Hematopoietic multipotent progenitor cell treated with erythropoietin and hydrocortisone succinate and interleukin-3 and kit ligand, for 6 days (in vitro differentiated cells): ENCODE data around the gene INTS6.
"Not testable (repeated sequence)": the region's sequence is repeated elsewhere in the genome, so short reads cannot be mapped to it uniquely, and the experiment has no call there.

Source experiments
- DNase-seq: peaks from one replicate; pipeline ENCODE4 v3.0.0-alpha.2; 2015

Gene INTS6

GRCh38 chr13:51453959-51454703, 1.3 kb upstream of the INTS6 start:
- no peak for DNase-seq

DNA sequence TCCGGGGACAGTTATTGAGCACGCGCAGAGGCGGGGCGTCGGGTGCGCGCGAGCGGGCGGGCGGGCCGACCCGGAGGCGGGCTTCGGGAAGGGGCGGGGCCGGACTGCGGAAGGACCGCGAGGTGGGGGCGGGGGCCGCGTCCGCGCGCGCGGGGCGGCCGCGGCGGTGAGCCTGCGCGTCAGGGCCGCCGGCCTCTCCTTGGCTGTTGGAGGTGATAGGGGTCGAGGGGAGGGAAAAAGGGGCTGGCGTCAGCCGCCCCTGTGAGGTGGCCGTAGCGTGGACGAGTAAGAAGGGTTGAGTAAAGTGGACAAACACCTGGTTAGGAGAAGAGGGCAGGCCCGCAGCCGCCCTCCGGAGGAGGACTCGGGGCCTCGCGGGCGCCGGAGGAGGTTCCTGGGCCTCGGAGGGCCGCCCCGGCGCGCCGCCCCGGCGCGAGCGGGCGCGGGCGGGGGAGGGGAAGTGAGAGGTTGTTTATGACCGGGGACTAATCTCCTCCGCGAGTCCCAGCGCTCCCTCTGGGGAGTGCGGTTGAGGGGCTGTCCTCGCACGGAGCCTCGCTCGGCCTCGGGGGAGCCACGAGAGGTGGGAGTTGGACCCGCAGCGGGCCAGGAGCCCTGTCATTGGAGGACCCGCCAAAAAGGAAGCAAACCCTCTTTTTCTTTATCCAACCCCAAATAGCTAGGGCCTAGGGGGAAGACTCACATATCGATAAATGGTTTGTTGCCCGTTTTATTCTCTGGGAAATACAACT, 547 bp upstream of the INTS6 start:
- DNase-seq: peak; percentile 86

GRCh38 chr13:51451467-51452360, 1.1 kb downstream of the INTS6 start:
- peak; percentile 88 for DNase-seq

DNA sequence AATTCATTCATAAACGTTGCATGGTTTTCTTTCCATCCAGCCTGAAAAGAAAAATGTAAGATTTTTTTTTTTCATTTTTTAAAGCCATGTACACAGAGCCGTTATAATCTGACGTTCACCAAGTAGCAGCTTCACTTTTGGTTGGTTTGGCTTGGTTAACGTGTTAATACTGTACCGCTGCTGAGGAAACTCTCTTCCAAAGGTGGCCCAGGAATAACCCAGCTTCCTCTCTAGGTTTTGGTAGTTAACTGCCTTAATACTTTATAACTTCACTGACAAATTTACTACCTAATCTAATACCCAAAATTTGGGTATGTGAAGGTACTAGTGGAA, 1.7 kb downstream of the INTS6 start:
- no peak for DNase-seq

- DNase-seq: no peak
Observed at GRCh38 chr13:51449018-51449417, 3.8 kb downstream of the INTS6 start.

- peak; percentile 49 for DNase-seq
Observed at GRCh38 chr13:51444922-51445321, 7.9 kb downstream of the INTS6 start.

DNA sequence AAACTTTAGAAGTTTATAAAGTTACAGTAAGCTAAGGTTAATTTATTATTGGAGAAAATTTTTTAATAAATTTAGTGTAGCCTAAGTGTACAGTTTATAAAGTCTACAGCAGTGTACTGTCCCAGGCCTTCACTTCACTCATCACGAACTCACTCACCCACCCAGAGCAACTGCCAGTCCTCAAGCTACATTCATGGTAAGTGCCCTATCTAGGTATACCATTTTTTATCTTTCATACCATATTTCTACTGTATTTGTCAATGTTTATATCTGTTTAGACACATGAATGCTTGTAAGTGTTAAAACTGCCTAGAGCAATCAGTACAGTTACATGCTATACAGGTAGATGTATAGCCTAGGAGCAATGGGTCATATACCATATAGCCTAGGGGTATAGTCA, 12.5 kb downstream of the INTS6 start:
- DNase-seq: peak; percentile 81

DNA sequence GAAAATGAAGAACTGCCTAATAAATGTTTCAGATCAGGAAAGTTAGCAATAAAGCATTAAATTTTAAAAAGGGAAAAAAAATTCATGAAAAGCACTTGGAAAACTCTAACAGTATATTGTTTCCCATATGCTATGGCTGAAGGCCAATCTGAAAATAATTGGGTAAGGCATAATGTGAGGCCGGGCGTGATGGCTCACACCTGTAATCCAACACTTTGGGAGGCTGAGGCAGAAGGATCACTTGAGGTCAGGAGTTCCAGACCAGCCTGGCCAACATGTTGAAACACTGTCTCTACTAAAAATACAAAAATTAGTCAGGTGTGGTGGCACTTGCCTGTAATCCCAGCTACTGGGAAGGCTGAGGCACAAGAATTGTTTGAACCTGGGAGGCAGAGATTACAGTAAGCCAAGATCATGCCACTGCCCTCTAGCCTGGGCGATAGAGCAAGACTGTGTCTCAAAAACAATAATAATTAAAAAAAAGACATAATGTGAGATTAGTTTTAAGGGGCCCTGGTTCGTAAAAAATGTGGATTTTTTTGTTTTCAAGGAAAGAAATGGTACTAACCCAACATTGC, 15.2 kb downstream of the INTS6 start:
- DNase-seq: no peak

- peak; percentile 74 for DNase-seq
Observed at GRCh38 chr13:51435002-51435578, 17.7 kb downstream of the INTS6 start.

DNA sequence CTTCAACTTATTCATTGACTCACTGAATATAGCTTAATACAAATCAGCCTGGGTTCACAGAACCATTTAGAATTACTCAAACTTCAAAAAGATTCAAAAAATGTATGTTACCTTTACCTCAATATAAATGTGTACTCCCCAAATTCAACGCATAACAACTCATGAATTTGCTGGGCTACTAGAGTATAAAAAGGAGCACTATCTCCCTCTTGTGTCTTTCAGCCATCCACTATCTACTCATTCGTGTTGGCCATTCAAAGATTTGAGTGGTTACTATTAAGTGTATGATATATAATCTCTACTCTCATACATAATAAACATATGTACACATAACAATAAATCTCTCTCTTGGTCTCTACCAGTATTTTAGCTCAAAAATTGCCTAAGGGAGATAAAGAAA, 20.3 kb downstream of the INTS6 start:
- DNase-seq: no peak

DNA sequence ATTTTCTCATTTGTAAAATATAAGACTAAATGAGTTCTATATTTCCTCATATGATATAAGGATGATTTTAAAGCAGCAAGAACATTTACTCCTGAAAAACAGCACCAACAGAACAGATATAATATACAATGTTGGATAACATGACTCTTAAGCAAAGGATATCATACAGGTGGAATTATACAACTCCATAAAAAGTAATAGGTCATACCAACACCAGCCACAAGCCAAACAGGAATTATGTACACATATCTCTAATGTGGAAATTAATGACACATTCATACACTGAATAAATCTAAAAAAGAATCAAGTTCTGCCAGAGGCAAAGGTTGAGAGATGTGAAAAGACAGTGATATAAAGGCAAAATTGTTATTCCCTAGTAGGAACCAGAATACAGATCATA, 25.9 kb downstream of the INTS6 start:
- no peak for DNase-seq

DNA sequence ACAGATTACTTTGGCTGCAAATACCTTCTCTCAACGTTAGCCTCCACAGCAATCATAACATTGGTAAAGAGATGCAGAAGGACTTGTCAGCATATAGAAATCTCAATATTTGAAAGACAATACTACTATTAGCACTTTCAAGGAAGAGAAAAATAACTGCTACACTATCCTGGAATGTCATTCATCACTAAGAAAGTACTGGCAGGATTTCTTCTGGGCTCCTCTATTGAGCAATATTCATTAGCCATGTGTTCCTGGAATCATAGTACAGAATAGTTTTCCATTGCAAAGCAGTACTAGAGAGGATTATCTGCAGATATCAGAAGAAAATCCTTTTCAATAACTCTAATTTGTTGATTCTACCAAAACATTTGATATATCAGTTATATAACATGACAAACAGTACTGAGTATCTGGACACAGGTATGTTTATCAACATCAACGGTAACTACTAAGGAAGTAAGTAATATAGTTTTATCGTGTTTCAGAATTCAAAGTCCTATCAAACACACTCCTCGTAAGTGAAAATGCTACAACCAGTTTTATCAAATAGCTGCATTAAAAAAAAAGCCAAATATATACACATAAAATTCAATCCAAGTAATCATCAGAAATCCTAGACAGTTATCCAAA, 27.3 kb downstream of the INTS6 start:
- no peak for DNase-seq

DNA sequence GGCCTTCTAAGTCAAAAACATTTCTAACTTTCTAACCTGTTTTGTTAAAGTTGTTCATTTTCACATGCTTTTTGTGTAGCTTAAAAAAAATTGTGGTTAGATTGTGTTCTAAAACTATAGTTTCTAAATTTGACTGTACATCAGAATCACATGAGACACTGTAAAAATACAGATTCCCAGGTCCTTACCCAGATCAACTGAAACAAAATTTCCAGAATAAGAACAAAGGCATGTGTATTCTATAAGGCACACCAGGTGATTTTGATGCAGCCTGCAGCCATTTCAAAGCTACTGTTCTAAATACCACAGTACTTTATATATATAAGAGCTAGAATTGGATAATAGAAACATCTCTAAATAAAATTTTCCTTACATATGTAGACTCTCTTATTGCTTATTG, 29.1 kb downstream of the INTS6 start:
- no peak for DNase-seq

DNA sequence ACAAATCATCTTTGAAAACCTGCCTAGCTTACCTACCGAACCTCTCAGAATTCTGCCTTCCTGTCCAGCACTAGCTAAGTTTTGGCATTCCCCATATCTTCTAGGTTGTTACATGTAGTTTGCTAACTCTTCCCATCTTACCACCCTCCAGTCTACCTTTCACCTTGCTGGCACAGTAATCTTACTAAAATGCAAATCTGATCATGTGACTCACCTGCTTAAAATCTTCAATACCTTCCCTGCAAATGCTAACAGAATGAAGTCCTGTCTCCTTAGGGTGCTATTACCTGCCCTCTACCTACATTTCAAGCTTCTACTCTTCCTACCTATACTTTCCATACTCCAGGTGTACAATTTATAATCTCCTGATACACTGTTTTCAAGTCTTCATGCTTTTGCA, 30.4 kb downstream of the INTS6 start:
- DNase-seq: no peak

DNA sequence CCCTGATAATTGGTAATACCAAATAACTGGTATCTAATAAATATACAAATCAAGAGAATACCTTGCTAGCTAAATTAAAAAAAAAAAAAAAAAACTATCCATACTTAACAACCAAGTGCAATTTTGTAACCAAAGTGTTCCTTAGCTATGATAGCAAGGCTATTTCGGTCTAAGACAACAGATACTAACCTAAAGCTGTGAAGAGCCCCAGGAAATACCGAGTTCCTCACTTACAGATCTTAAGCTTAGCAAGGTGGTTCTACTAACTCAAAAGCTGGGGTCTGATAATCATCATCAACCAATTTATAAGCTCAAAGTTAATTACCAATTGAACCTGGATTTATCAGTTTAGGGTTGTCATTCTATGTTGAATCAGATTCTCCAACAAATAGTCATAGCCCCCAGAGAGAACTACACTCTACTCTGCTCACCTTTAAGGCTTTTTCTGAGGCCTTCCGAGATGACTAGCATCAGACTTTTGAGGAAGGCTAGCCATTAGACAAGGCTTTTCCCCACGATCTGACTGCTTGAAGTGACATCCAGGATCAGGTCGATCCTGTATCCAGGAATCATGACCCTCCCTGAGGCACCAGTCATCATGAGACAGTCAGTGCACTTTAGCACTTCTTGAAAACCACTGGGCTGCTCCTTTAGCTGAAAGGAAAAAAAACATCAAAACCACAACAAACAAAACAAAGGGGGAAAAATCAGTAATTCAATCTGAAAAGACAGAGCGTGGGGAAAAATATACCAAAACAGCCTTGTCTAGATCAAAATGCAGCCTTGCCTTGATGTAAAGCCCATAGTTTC, 31.9 kb downstream of the INTS6 start:
- DNase-seq: no peak

- DNase-seq: no peak
Observed at GRCh38 chr13:51419001-51419636, 33.7 kb downstream of the INTS6 start.

DNA sequence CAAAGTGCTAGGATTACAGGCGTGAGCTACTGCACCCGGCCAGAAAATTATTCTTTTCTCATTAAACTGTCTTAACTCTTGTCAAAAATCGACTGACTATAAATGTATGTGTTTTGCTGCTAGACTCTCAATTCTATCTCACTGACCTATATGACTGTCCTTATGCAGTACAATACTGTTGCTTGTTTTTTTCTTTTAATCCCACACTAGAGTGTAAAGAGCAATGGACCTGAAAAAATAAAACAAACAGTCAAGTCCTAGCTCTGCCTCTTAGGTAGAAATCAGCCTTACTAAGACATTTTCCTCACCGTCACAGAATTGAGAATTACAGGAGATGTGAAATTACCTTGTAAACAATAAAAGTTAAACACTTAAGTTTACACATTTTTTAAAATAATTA, 35.1 kb downstream of the INTS6 start:
- no peak for DNase-seq

DNA sequence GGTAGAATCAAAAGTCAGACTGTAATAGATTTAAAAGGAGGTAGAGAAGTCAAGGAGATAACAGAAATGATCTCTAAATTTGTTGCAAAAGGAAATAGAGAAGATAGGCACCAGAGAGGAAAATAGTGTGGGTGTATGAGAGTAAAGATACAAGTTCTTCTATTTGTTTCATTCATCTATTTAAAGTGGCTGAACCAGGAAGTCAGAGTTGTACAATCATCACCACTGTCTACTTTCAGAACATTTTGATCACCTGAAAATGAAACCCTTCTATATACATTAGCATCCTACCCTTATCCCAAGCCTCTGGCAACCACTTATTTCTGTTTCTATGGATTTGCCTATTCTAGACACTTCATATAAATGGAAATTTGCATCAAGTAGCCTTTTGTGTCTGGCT, 36.7 kb downstream of the INTS6 start:
- no peak for DNase-seq

DNA sequence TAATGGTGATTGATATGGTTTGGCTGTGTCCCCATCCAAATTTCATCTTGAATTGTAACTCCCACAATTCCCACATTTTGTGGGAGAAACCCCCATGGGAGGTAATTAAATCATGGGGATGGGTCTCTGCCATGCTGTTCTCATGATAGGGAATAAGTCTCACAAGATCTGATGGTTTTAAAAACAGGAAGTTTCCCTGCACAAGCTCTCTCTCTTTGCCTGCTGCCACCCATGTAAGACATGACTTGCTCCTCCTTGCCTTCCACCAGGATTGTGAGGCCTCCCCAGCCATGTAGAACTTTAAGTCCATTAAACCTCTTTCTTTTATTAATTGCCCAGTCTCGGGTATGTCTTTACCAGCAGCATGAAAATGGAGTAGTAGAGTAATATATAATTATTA, 37.5 kb downstream of the INTS6 start:
- not testable (repeated sequence) for DNase-seq

DNA sequence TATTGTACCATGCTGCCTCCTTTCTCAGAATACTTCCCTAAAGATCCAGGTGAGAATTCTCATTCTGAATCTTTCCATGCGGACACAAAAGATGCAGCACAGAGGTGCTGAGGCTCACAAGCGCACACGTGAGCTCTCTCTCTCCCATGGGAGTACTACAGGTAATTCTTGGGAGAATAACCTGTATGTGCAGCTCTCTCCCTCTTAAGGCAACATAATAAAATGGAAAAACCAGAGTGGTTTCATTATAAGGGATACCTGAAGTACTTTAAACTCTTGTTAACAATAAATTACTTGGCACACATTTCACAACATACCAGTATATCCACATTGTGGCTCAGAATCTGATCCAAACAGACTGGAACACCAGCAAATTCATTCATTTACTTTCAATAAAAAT, 40.4 kb downstream of the INTS6 start:
- no peak for DNase-seq

- no peak for DNase-seq
Observed at GRCh38 chr13:51405176-51405575, 47.7 kb downstream of the INTS6 start.
